ENCODE data around the gene USH2A.

The USH2A gene

GRCh38 chr1:215761446-215761845, 661.8 kb downstream of the USH2A start:
- DNase-seq: no peak

GRCh38 chr1:215754112-215754511, 669.1 kb downstream of the USH2A start:
- DNase-seq: no peak

GRCh38 chr1:215749414-215749813, 673.8 kb downstream of the USH2A start:
- DNase-seq: no peak

- DNase-seq: no peak
Measured at GRCh38 chr1:215748431-215748830, 674.8 kb downstream of the USH2A start.

- DNase-seq: no peak
Measured at GRCh38 chr1:215744419-215744818, 678.8 kb downstream of the USH2A start.

GRCh38 chr1:215739025-215739424, 684.2 kb downstream of the USH2A start:
- DNase-seq: no peak

GRCh38 chr1:215731699-215732098, 691.5 kb downstream of the USH2A start:
- no peak for DNase-seq

GRCh38 chr1:215730600-215730999, 692.6 kb downstream of the USH2A start:
- DNase-seq: no peak

GRCh38 chr1:215728169-215728568, 695.1 kb downstream of the USH2A start:
- DNase-seq: no peak

- no peak for DNase-seq
Measured at GRCh38 chr1:215720126-215720525, 703.1 kb downstream of the USH2A start.

GRCh38 chr1:215719552-215719951, 703.7 kb downstream of the USH2A start:
- DNase-seq: no peak

GRCh38 chr1:215718575-215719287, 704.5 kb downstream of the USH2A start:
- DNase-seq: no peak

GRCh38 chr1:215717677-215718426, 705.4 kb downstream of the USH2A start:
- no peak for DNase-seq

GRCh38 chr1:215710899-215711225, 712.4 kb downstream of the USH2A start:
- no peak for DNase-seq

- DNase-seq: peak; percentile 27
Measured at GRCh38 chr1:215710036-215710898, 713.0 kb downstream of the USH2A start.

GRCh38 chr1:215704089-215704860, 719.0 kb downstream of the USH2A start:
- DNase-seq: no peak

GRCh38 chr1:215682232-215682631, 741.0 kb downstream of the USH2A start:
- DNase-seq: no peak

- no peak for DNase-seq
Measured at GRCh38 chr1:215681041-215681440, 742.2 kb downstream of the USH2A start.

- no peak for DNase-seq
Measured at GRCh38 chr1:215679231-215679630, 744.0 kb downstream of the USH2A start.

GRCh38 chr1:215677112-215677511, 746.1 kb downstream of the USH2A start:
- no peak for DNase-seq

GRCh38 chr1:215673943-215674342, 749.3 kb downstream of the USH2A start:
- DNase-seq: no peak

- no peak for DNase-seq
Measured at GRCh38 chr1:215672482-215672881, 750.8 kb downstream of the USH2A start.
